ENCODE results near the gene INSIG2.

- TF ChIP-seq POLR2AphosphoS5 (IDR thresholded peaks at IDR 0.05; ENCODE audit: low read depth, low read length) (no peak), SIN3A (IDR thresholded peaks at IDR 0.05; ENCODE audit: borderline replicate concordance, insufficient read depth, low read length) (no peak), TAF1 (IDR thresholded peaks at IDR 0.05; ENCODE audit: borderline replicate concordance, insufficient read depth, low read length) (no peak), REST (IDR thresholded peaks at IDR 0.05; ENCODE audit: insufficient read depth in 1 of 2, low read depth in 2 of 2, low read length in 2 of 2) (no peak)
Observed at GRCh38 chr2:118131771-118132170, 43.5 kb downstream of the INSIG2 start.

Measured in PFSK-1 (cell line).